ENCODE data around the gene HLA-F.

The HLA-F gene

DNA sequence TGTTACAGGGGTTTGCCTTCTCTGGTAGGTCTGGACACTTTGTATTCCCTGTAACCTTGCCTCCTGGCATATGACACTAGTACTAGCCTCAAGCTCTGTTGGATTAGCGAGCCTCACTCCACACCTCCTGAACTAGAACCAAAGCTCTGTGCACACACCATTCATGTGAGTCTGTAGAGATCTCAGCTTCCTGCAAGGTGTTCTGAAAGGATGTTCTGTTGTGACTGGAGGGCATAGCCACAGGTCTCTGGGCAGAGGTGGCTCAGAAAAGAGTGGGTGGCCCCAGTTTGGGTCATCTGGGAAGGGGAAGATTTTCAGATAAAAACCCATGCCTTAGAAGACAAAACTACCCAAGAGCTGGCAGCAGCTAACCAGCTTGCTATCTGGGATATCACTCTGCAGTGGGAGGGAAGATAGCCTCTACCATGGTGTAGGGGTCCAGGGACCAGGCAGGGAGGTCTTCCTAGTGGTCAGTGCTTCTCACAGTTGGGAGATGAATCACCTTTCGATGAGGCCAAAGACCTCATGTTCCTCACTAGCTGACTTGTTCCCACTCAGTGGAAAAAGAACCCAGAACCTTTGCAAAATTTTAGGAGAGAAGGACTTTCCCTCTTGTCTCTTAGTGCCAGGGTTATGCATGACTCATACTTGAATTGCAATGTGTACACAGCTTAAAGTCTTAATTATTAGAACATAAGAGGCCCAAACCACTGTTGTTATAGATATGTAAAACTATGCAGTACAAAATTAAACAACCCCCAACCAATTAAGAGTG is 41.4 kb downstream of the HLA-F start:
- no peak for DNase-seq

DNA sequence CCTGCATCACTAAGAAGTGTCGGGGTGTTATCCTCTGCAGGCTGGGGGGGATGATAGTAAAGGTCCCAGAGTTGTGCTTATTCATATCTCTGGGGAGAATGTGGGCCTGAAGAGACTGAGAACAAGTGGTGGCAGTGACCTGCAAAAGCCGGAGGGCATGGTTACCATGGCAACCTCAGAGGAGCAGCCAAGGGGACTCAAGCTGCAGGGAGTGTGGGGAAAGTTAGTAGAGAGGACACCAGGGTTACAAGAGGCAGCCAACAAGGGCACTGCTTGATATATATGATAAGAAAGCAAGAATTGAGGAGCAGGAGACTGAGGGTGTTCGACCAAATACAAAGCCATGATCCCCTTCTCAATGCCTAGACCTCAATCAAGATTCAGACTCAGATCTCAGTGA is 46.1 kb downstream of the HLA-F start:
- no peak for DNase-seq

DNA sequence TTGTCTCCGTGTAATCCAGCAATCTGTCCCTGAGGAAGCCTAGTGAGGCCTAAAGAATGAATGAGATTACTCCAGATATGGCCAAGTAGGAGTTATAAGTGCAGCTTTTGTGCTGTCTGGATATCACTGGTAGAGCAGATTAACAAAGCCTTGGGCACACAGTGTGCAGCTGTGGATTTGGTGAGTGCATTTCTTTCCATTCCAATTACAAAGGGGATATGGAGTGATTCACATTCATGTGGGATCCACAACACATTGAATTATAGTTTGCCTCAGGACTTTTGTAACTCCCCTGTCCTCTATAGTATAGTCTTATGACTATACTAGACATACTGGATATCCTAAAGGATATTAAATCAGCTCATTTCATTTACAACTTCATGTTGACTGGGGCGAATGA is 47.1 kb downstream of the HLA-F start:
- DNase-seq = no peak

DNA sequence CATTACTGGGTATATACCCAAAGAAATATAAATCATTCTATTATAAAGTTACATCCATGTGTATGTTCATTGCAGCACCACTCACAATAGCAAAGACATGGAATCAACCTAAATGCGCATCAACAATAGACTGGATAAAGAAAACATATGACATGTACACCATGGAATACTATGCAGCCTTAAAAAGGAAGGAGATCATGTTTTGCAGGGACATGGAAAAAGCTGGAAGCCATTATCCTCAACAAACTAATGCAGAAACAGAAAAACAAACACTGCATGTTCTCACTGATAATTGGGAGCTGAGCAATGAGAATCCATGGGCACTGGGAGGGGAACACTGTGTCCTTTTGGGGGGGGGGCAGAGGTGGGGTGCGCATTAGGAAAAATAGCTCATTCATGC is 53.5 kb downstream of the HLA-F start:
- no peak for DNase-seq

All from KG1 (cell line).